SK-N-SH (cell line): ENCODE measurements around the gene CRELD2. TPM values are rescaled to one million over a fixed set of nuclear protein-coding genes. Genes with fewer than 3 reads are reported as not detected.

Experiments
- CTCF ChIA-PET: fragments of 300-600, 350-600 bp; formaldehyde crosslinking; extraction: SDS; loops from one replicate; lab custom pipeline; 2021; lab: Yijun Ruan, JAX
- POLR2A ChIA-PET: fragments of 350-600 bp; sonication (Branson Sonifier 250); formaldehyde crosslinking; extraction: SDS; loops from one replicate; lab custom pipeline; 2020; ENCODE audit warnings: antibody characterized with exemption, inconsistent platforms; lab: Yijun Ruan, JAX
- DNase-seq: peaks from one replicate; pipeline ENCODE4 v3.0.0; 2012
- H2AFZ ChIP-seq: fragments of 200-600 bp; sonication (generic); 2 replicates; pipeline ENCODE4 v1.8.1; 2016; ENCODE audit warnings: antibody characterized with exemption, mild to moderate bottlenecking, low read depth
- H3F3A ChIP-seq: fragments of 200-600 bp; sonication (generic); replicated peaks from 2 replicates; pipeline ENCODE3; 2016; ENCODE audit warnings: antibody characterized with exemption, mild to moderate bottlenecking; ENCODE audit not compliant: insufficient read depth
- H3K27ac ChIP-seq, 2 experiments: fragments of 200-500 bp in 1 of 2; fragments of 200-600 bp in 1 of 2; sonication (Bioruptor generic) in 1 of 2; sonication (generic), shearing (Covaris generic) in 1 of 2; 2 replicates each; pipeline versions ENCODE4 v1.5.1 to v1.6.1; 2014 to 2016; ENCODE audit warnings: low read depth in 2 of 2, inconsistent platforms in 1 of 2, low read length in 1 of 2, mild to moderate bottlenecking in 1 of 2, mixed read lengths in 1 of 2
- H3K27me3 ChIP-seq: fragments of 200-600 bp; sonication (generic), shearing (Covaris generic); 2 replicates; pipeline ENCODE4 v1.6.1; 2016; ENCODE audit warnings: mixed run types; ENCODE audit not compliant: insufficient read depth
- H3K36me3 ChIP-seq, 2 experiments: fragments of 200-500 bp in 1 of 2; fragments of 200-600 bp in 1 of 2; sonication (Bioruptor generic) in 1 of 2; sonication (generic) in 1 of 2; replicated peaks in 1 of 2; 2 replicates each; pipeline versions ENCODE3 to v1.5.1; 2014 to 2016; ENCODE audit warnings: low read length in 1 of 2, mild to moderate bottlenecking in 1 of 2; ENCODE audit not compliant: insufficient read depth in 2 of 2, control insufficient read depth in 1 of 2
- H3K4me1 ChIP-seq, 2 experiments: fragments of 200-500 bp in 1 of 2; fragments of 200-600 bp in 1 of 2; sonication (Bioruptor generic) in 1 of 2; sonication (generic), shearing (Covaris generic) in 1 of 2; 2 replicates each; pipeline versions ENCODE4 v1.5.1 to v1.6.1; 2014 to 2016; ENCODE audit warnings: low read depth in 1 of 2, low read length in 1 of 2, mixed run types in 1 of 2; ENCODE audit not compliant: insufficient read depth in 2 of 2, control insufficient read depth in 1 of 2
- H3K4me2 ChIP-seq: fragments of 200-600 bp; sonication (generic), shearing (Covaris generic); 2 replicates; pipeline ENCODE4 v1.6.1; 2017; ENCODE audit warnings: mixed run types
- H3K4me3 ChIP-seq, 2 experiments: fragments of 200-500 bp in 1 of 2; fragments of 200-600 bp in 1 of 2; sonication (Bioruptor generic) in 1 of 2; sonication (generic), shearing (Covaris generic) in 1 of 2; 2 replicates each; pipeline versions ENCODE4 v1.5.1 to v1.8.1; 2014 to 2016; ENCODE audit warnings: low read depth in 2 of 2, inconsistent platforms in 1 of 2, low read length in 1 of 2, mild to moderate bottlenecking in 1 of 2, mixed read lengths in 1 of 2, moderate library complexity in 1 of 2
- H3K79me2 ChIP-seq: fragments of 200-600 bp; sonication (generic); 2 replicates; pipeline ENCODE4 v1.8.1; 2017; ENCODE audit warnings: mild to moderate bottlenecking; ENCODE audit not compliant: insufficient read depth
- H3K9ac ChIP-seq: fragments of 200-600 bp; sonication (generic); 2 replicates; pipeline ENCODE4 v1.6.1; 2017; ENCODE audit warnings: mixed run types
- H3K9me2 ChIP-seq: fragments of 200-600 bp; sonication (generic); 2 replicates; pipeline ENCODE4 v1.6.1; 2017; ENCODE audit warnings: mixed run types
- H3K9me3 ChIP-seq: fragments of 200-600 bp; sonication (generic); 2 replicates; pipeline ENCODE4 v1.6.1; 2017; ENCODE audit warnings: mixed run types, mild to moderate bottlenecking, moderate library complexity
- H4K20me1 ChIP-seq: fragments of 200-600 bp; sonication (generic); 2 replicates; pipeline ENCODE4 v1.6.1; 2017; ENCODE audit warnings: mild to moderate bottlenecking, mixed run types; ENCODE audit not compliant: insufficient read depth
- EP300 ChIP-seq, 2 experiments: IDR thresholded peaks; 2 replicates each; pipeline versions ENCODE4 v1.4.0 to v1.6.1; 2012; ENCODE audit warnings: borderline replicate concordance in 1 of 2, low read depth in 1 of 2, low read length in 1 of 2
- EZH2phosphoT487 ChIP-seq: fragments of 200-600 bp; sonication (generic); IDR thresholded peaks from 2 replicates; pipeline ENCODE4 v1.6.1; 2017; ENCODE audit warnings: low read depth, mixed run types, mild to moderate bottlenecking, antibody characterized with exemption, moderate library complexity, borderline replicate concordance
- GABPA ChIP-seq: IDR thresholded peaks from 2 replicates; pipeline ENCODE4 v1.4.0; 2012; ENCODE audit warnings: low read depth, mild to moderate bottlenecking
- MXI1 ChIP-seq: IDR thresholded peaks from 2 replicates; pipeline ENCODE4 v1.6.1; 2012; ENCODE audit warnings: mild to moderate bottlenecking, low read depth, low read length, improper control_type of control experiment
- NFIC ChIP-seq: IDR thresholded peaks from 2 replicates; pipeline ENCODE4 v1.4.0; 2012; ENCODE audit warnings: borderline replicate concordance
- NRF1 ChIP-seq: IDR thresholded peaks from 2 replicates; pipeline ENCODE4 v1.6.1; 2012; ENCODE audit warnings: low read depth, mild to moderate bottlenecking, low read length
- PBX3 ChIP-seq: IDR thresholded peaks from 2 replicates; pipeline ENCODE4; 2012
- POLR2AphosphoS5 ChIP-seq: IDR thresholded peaks from 2 replicates; pipeline ENCODE4 v1.6.1; 2012; ENCODE audit warnings: low read depth, low read length
- REST ChIP-seq: IDR thresholded peaks from 2 replicates; pipeline ENCODE4 v1.6.1; 2012; ENCODE audit warnings: mild to moderate bottlenecking, low read depth, low read length, moderate library complexity
- TEAD4 ChIP-seq: IDR thresholded peaks from 2 replicates; pipeline ENCODE4 v1.4.0; 2012; ENCODE audit warnings: mild to moderate bottlenecking, borderline replicate concordance; ENCODE audit not compliant: insufficient read depth
- USF1 ChIP-seq: IDR thresholded peaks from 2 replicates; pipeline ENCODE4 v1.4.0; 2012; ENCODE audit warnings: low read depth, borderline replicate concordance
- USF2 ChIP-seq: fragments of 150-350 bp; IDR thresholded peaks from 2 replicates; pipeline ENCODE4 v1.6.1; 2017; ENCODE audit warnings: antibody characterized with exemption, low read length, low read depth, borderline replicate concordance
- WGBS: methylation state at CpG from one replicate; pipeline ENCODE4 v1.1.6; 2017; ENCODE audit warnings: low lambda C conversion rate; 5-methylcytosine and 5-hydroxymethylcytosine counted together
- polyA plus RNA-seq, 3 experiments: library from polyadenylated mRNA; depleted of rRNA; stranded (reverse); fragments of >200 nt; gene quantifications; 2 replicates each; pipeline ENCODE4 v1.2.3, GENCODE V29; 2012
- TF ChIP-seq, protein P1 (sequence below): IDR thresholded peaks from 2 replicates; pipeline ENCODE4 v1.4.0; 2012; ENCODE audit warnings: low read depth, borderline replicate concordance
- TF ChIP-seq, protein P2 (sequence below): IDR thresholded peaks from 2 replicates; pipeline ENCODE4 v1.4.0; 2012; ENCODE audit warnings: low read depth

CRELD2 gene
- polyA plus RNA-seq, 1 of the 3 experiments (the other 2 are of a cell fraction) = 113 TPM

DNA sequence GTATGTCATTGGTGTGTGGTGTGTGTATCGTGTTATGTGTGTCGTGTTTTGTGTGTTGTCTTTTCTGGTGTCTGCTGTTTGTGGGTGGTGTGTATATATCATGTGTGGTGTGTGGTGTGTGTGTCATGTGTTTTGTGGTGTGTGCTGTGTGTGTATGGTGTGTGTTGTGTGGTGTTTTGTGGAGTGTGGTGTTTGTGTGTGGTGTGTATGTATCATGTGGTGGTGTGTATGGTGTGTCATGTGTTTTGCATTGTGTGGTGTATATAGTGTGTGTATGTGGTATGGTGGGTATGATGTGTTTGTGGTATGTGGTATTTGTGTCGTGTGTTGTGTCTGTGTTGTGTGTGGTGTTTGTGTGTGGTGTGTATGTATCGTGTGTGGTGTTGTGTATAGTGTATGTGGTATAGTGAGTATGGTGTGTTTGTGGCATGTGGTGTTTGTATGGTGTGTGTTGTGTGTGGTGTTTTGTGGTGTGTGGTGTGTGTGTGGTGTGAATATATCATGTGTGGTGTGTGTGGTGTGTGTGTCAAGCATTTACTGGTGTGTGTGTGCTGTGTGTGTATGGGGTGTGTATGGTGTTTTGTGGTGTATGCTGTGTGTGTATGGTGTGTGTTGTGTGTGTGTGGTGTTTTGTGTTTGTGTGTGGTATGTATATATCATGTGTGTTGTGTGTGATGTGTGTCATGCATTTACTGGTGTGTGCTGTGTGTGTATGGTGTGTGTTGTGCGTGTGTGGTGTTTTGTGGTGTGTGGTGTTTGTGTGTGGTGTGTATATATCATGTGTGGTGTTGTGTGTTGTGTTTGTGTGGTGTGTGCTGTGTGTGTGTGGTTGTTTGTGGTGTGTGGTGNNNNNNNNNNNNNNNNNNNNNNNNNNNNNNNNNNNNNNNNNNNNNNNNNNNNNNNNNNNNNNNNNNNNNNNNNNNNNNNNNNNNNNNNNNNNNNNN, 54.9 kb downstream of the CRELD2 start (continued):
- TF ChIP-seq PBX3 = no peak
- no peak for TF ChIP-seq TEAD4
- TF ChIP-seq, protein P1, sequence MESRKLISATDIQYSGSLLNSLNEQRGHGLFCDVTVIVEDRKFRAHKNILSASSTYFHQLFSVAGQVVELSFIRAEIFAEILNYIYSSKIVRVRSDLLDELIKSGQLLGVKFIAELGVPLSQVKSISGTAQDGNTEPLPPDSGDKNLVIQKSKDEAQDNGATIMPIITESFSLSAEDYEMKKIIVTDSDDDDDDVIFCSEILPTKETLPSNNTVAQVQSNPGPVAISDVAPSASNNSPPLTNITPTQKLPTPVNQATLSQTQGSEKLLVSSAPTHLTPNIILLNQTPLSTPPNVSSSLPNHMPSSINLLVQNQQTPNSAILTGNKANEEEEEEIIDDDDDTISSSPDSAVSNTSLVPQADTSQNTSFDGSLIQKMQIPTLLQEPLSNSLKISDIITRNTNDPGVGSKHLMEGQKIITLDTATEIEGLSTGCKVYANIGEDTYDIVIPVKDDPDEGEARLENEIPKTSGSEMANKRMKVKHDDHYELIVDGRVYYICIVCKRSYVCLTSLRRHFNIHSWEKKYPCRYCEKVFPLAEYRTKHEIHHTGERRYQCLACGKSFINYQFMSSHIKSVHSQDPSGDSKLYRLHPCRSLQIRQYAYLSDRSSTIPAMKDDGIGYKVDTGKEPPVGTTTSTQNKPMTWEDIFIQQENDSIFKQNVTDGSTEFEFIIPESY = no peak

DNA sequence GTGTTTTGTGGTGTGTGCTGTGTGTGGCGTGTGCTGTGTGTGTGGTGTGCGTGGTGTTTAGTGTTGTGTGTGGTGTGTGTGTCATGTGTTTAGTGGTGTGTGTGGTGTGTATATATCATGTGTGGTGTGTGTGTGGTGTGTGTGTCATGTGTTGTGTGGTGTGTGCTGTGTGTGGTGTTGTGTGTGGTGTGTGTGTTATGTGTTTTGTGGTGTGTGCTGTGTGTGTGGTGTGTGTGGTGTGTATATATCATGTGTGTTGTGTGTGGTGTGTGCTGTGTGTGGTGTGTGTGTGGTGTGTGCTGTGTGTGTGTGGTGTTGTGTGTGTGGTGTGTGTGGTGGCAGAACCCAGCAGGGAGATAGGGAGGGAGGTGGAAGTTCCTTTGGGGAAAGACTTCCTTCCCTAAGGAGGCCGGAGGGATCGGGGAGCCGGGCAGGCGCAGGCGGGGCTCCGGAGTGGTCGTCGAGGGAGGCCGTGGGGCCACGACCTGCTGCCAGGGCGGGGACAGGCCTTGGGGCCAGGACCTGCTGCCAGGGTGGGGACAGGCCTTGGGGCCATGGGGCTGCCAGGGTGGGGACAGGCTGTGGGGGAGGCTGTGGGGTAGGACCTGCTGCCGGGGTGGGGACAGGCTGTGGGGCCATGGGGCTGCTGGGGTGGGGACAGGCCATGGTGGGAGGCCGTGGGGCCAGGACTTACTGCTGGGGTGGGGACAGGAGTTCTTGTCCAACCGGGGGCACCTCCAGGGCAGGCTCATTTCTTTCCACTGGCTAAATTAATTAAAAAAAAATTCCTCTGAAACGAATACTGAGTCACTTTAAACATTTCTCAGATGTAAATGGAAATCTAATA, 57.3 kb downstream of the CRELD2 start:
- no peak for TF ChIP-seq NRF1
- TF ChIP-seq USF1 = no peak
- no peak for TF ChIP-seq USF2
- TF ChIP-seq MXI1 = no peak
- TF ChIP-seq GABPA = no peak
- no peak for TF ChIP-seq NFIC
- TF ChIP-seq EP300 (IDR thresholded peaks at IDR 0.05; ENCODE audit: borderline replicate concordance in 1 of 2, low read depth in 1 of 2, low read length in 1 of 2) = no peak
- no peak for TF ChIP-seq POLR2AphosphoS5
- TF ChIP-seq EZH2phosphoT487 = no peak
- TF ChIP-seq, protein P2, sequence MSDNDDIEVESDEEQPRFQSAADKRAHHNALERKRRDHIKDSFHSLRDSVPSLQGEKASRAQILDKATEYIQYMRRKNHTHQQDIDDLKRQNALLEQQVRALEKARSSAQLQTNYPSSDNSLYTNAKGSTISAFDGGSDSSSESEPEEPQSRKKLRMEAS = no peak
- no peak for TF ChIP-seq REST
- POLR2A ChIA-PET = no interaction called here
- no peak overlapping the region for H3K4me2 ChIP-seq
- peak; percentile 55 for DNase-seq
- H3K4me3 ChIP-seq = no peak overlapping the region
- H4K20me1 ChIP-seq = no peaks in the 10 kb centered on the region
- no peak overlapping the region for H2AFZ ChIP-seq
- no peaks in the 10 kb centered on the region for H3K27me3 ChIP-seq
- H3K27ac ChIP-seq = no peak overlapping the region
- H3K4me1 ChIP-seq = no peaks in the 10 kb centered on the region; a peak in 1 of 4 replicates
- no peaks in the 10 kb centered on the region for H3K36me3 ChIP-seq
- WGBS = 22% methylated on average over 7 of the region's 17 CpGs
- H3K79me2 ChIP-seq = no peaks in the 10 kb centered on the region
- CTCF ChIA-PET = interaction anchor here (1.4 kb wide), 1 partner anchor 46 kb away, joined by 4 read pairs; no protein-coding TSS in a partner anchor
- H3K9me3 ChIP-seq = no peaks in the 10 kb centered on the region
- H3F3A ChIP-seq = peaks cover 13% of the 10 kb centered on the region
- H3K9ac ChIP-seq = no peak overlapping the region
- no peaks in the 10 kb centered on the region for H3K9me2 ChIP-seq
